H9 (cell line): ENCODE measurements around the gene TRMT11. TPM values are rescaled to one million over a fixed set of nuclear protein-coding genes. Genes with fewer than 3 reads are reported as not detected.

Experiments
- DNase-seq: peaks from one replicate; pipeline ENCODE4 v3.0.0-alpha.2; 2017
- H2AFZ ChIP-seq: one replicate; pipeline ENCODE4 v1.6.1; 2013; ENCODE audit warnings: mild to moderate bottlenecking, low read length, control low read depth, moderate library complexity
- H2AK5ac ChIP-seq: 2 replicates; pipeline ENCODE4 v1.6.1; 2013; ENCODE audit warnings: low read length, control low read depth, mixed read lengths; ENCODE audit not compliant: insufficient read length
- H2BK120ac ChIP-seq: one replicate; pipeline ENCODE4 v1.6.1; 2013; ENCODE audit warnings: low read depth, mild to moderate bottlenecking, low read length, control low read depth, inconsistent platforms; ENCODE audit not compliant: poor library complexity, severe bottlenecking
- H2BK12ac ChIP-seq: 2 replicates; pipeline ENCODE4 v1.6.1; 2013; ENCODE audit warnings: low read length, control low read depth, mixed read lengths, low read depth; ENCODE audit not compliant: insufficient read length
- H2BK15ac ChIP-seq: 2 replicates; pipeline ENCODE4 v1.6.1; 2013; ENCODE audit warnings: low read depth, low read length, control low read depth
- H2BK20ac ChIP-seq: one replicate; pipeline ENCODE4 v1.6.1; 2013; ENCODE audit warnings: low read depth, mild to moderate bottlenecking, low read length, control low read depth, inconsistent platforms; ENCODE audit not compliant: poor library complexity, severe bottlenecking
- H2BK5ac ChIP-seq: 2 replicates; pipeline ENCODE4 v1.6.1; 2013; ENCODE audit warnings: low read length, control low read depth, mixed read lengths; ENCODE audit not compliant: insufficient read length
- H3K14ac ChIP-seq: 2 replicates; pipeline ENCODE4 v1.6.1; 2013; ENCODE audit warnings: low read length, control low read depth; ENCODE audit not compliant: insufficient read depth
- H3K18ac ChIP-seq: 2 replicates; pipeline ENCODE4 v1.6.1; 2013; ENCODE audit warnings: low read depth, mild to moderate bottlenecking, mixed read lengths, low read length, control low read depth; ENCODE audit not compliant: insufficient read length
- H3K23ac ChIP-seq: 2 replicates; pipeline ENCODE4 v1.6.1; 2013; ENCODE audit warnings: low read length, control low read depth, mixed read lengths, low read depth; ENCODE audit not compliant: insufficient read length
- H3K23me2 ChIP-seq: 2 replicates; pipeline ENCODE4 v1.6.1; 2013; ENCODE audit warnings: low read depth, mild to moderate bottlenecking, mixed read lengths, low read length, control low read depth; ENCODE audit not compliant: insufficient read length, poor library complexity, severe bottlenecking
- H3K27ac ChIP-seq: 2 replicates; pipeline ENCODE4 v1.5.1; 2013; ENCODE audit warnings: low read length, control low read depth, mixed read lengths, low read depth; ENCODE audit not compliant: insufficient read length
- H3K27me3 ChIP-seq: 2 replicates; pipeline ENCODE4 v1.6.1; 2013; ENCODE audit warnings: low read length, control low read depth, inconsistent platforms; ENCODE audit not compliant: insufficient read depth
- H3K4ac ChIP-seq: 2 replicates; pipeline ENCODE4 v1.6.1; 2013; ENCODE audit warnings: low read depth, mild to moderate bottlenecking, control low read depth, inconsistent platforms, low read length, moderate library complexity
- H3K4me1 ChIP-seq: 2 replicates; pipeline ENCODE4 v1.6.1; 2013; ENCODE audit warnings: low read length, control low read depth, inconsistent platforms; ENCODE audit not compliant: insufficient read depth
- H3K4me2 ChIP-seq: 2 replicates; pipeline ENCODE4 v1.6.1; 2013; ENCODE audit warnings: low read length, control low read depth, mixed read lengths; ENCODE audit not compliant: insufficient read length, insufficient read depth
- H3K56ac ChIP-seq: 2 replicates; pipeline ENCODE4 v1.6.1; 2013; ENCODE audit warnings: low read depth, mild to moderate bottlenecking, mixed read lengths, low read length, control low read depth; ENCODE audit not compliant: insufficient read length
- H3K79me1 ChIP-seq: 2 replicates; pipeline ENCODE4 v1.6.1; 2013; ENCODE audit warnings: low read depth, mild to moderate bottlenecking, moderate library complexity, low read length, control low read depth, inconsistent platforms; ENCODE audit not compliant: insufficient read depth, poor library complexity, severe bottlenecking
- H3K79me2 ChIP-seq: 2 replicates; pipeline ENCODE4 v1.6.1; 2013; ENCODE audit warnings: low read length, control low read depth, inconsistent platforms; ENCODE audit not compliant: insufficient read depth
- H3K9ac ChIP-seq: 2 replicates; pipeline ENCODE4 v1.6.1; 2013; ENCODE audit warnings: low read length, control low read depth, mixed read lengths; ENCODE audit not compliant: insufficient read length; ENCODE audit errors: extremely low read depth
- H3K9me3 ChIP-seq: one replicate; pipeline ENCODE4 v1.6.1; 2013; ENCODE audit warnings: low read depth, low read length, inconsistent platforms; ENCODE audit not compliant: control insufficient read depth
- H3T11ph ChIP-seq: one replicate; pipeline ENCODE4 v1.6.1; 2013; ENCODE audit warnings: mild to moderate bottlenecking, low read length, control low read depth, inconsistent platforms
- H4K20me1 ChIP-seq: one replicate; pipeline ENCODE4 v1.6.1; 2013; ENCODE audit not compliant: control insufficient read depth, insufficient read length, insufficient read depth
- H4K5ac ChIP-seq: 2 replicates; pipeline ENCODE4 v1.6.1; 2013; ENCODE audit warnings: low read depth, mild to moderate bottlenecking, mixed read lengths, low read length, control low read depth; ENCODE audit not compliant: insufficient read length
- H4K8ac ChIP-seq: replicated peaks from 2 replicates; pipeline ENCODE4 v1.6.1; 2013; ENCODE audit warnings: low read length, control low read depth, mixed read lengths, low read depth; ENCODE audit not compliant: insufficient read length
- H4K91ac ChIP-seq: 2 replicates; pipeline ENCODE4 v1.6.1; 2013; ENCODE audit warnings: low read depth, mild to moderate bottlenecking, moderate library complexity, mixed read lengths, low read length, control low read depth; ENCODE audit not compliant: insufficient read length
- H3K27ac Mint-ChIP-seq, 3 experiments: 2 replicates in 2 of 3; 3 replicates in 1 of 3; pipeline ENCODE4 v1.8.0; 2020 to 2021; ENCODE audit warnings: mixed read lengths in 3 of 3, mild to moderate bottlenecking in 1 of 3, moderate library complexity in 1 of 3
- H3K27me3 Mint-ChIP-seq: 2 replicates; pipeline ENCODE4 v1.8.0; 2021; ENCODE audit warnings: low read depth, mild to moderate bottlenecking, moderate library complexity, mixed read lengths
- H3K36me3 Mint-ChIP-seq, 3 experiments: 2 replicates in 2 of 3; 3 replicates in 1 of 3; pipeline ENCODE4 v1.8.0; 2020 to 2021; ENCODE audit warnings: low read depth in 3 of 3, mixed read lengths in 3 of 3; ENCODE audit not compliant: insufficient read depth in 1 of 3
- H3K4me1 Mint-ChIP-seq, 2 experiments: 2 replicates each; pipeline ENCODE4 v1.8.0; 2020; ENCODE audit warnings: mixed read lengths in 2 of 2
- H3K4me3 Mint-ChIP-seq, 2 experiments: 2 replicates in 1 of 2; 3 replicates in 1 of 2; pipeline ENCODE4 v1.8.0; 2020 to 2021; ENCODE audit warnings: mild to moderate bottlenecking in 2 of 2, mixed read lengths in 2 of 2, moderate library complexity in 1 of 2
- H3K9me3 Mint-ChIP-seq, 2 experiments: 2 replicates in 1 of 2; 3 replicates in 1 of 2; pipeline ENCODE4 v1.8.0; 2020; ENCODE audit warnings: mild to moderate bottlenecking in 2 of 2, mixed read lengths in 2 of 2, moderate library complexity in 1 of 2
- CTCF ChIP-seq: fragments of 200-600 bp; sonication (generic); conservative IDR thresholded peaks from 3 replicates; pipeline ENCODE4 v1.8.0; 2021; ENCODE audit warnings: antibody characterized with exemption, mild to moderate bottlenecking
- WGBS: extraction: QIAGEN DNeasy Blood & Tissue Kit; methylation state at CpG from one replicate; pipeline ENCODE4 v1.1.7; 2013; ENCODE audit warnings: missing lambda C conversion rate, low lambda C conversion rate, mixed read lengths; ENCODE audit not compliant: insufficient read length; ENCODE audit errors: extremely low coverage; 5-methylcytosine and 5-hydroxymethylcytosine counted together
- total RNA-seq: library from RNA; stranded (reverse); gene quantifications from 2 replicates; pipeline ENCODE4 v1.2.1, GENCODE V29; 2021

Gene TRMT11
- total RNA-seq, 1 experiment from 2014 or later = 31.1 TPM

GRCh38 chr6:125947615-125948014 lies 38.7 kb upstream of the TRMT11 start:
- Histone ChIP-seq H2AFZ (no peak overlapping the region), H3T11ph (no peak overlapping the region), H4K8ac (no peak overlapping the region), H4K91ac (no peak overlapping the region), H3K18ac (no peak overlapping the region), H3K23me2 (no peaks in the 10 kb centered on the region), H3K23ac (no peak overlapping the region), H2AK5ac (no peak overlapping the region), H2BK5ac (no peak overlapping the region), H3K79me1 (no peaks in the 10 kb centered on the region), H3K4me2 (no peak overlapping the region), H3K27me3 (no peaks in the 10 kb centered on the region), H3K27ac (no peak overlapping the region), H3K79me2 (no peaks in the 10 kb centered on the region), H3K9ac (no peak overlapping the region), H2BK15ac (no peak overlapping the region), H4K5ac (no peak overlapping the region), H3K14ac (no peak overlapping the region), H3K9me3 (no peaks in the 10 kb centered on the region), H2BK120ac (no peak overlapping the region), H4K20me1 (no peaks in the 10 kb centered on the region), H2BK12ac (no peak overlapping the region), H3K56ac (no peak overlapping the region), H2BK20ac (no peak overlapping the region), H3K4me1 (no peaks in the 10 kb centered on the region), H3K4ac (no peak overlapping the region)
- Mint-ChIP-seq H3K4me1 (peaks cover 2 to 6% of the 10 kb centered on the region in 2 experiments; a peak in 2 of 4 replicates), H3K9me3 (peaks cover 5 to 11% of the 10 kb centered on the region in 2 experiments; a peak in 3 of 5 replicates), H3K4me3 (no peak overlapping the region), H3K27me3 (peaks cover 2% of the 10 kb centered on the region; the same call in 1 of the 2 replicates), H3K27ac (no peak overlapping the region), H3K36me3 (peaks cover 0 to 6% (median 0%) of the 10 kb centered on the region in 3 experiments; a peak in 3 of 7 replicates)
- DNase-seq = no peak
- WGBS = no CpG with 5 or more reads among the region's 2 CpGs
- TF ChIP-seq CTCF = no peak
